ENCODE data around the gene XYLT1.
A peak's percentile ranks its signal among the peaks of the same experiment; 100 is the strongest.
"Not testable (repeated sequence)": the region's sequence is repeated elsewhere in the genome, so short reads cannot be mapped to it uniquely, and the experiment has no call there.

XYLT1 gene

DNA sequence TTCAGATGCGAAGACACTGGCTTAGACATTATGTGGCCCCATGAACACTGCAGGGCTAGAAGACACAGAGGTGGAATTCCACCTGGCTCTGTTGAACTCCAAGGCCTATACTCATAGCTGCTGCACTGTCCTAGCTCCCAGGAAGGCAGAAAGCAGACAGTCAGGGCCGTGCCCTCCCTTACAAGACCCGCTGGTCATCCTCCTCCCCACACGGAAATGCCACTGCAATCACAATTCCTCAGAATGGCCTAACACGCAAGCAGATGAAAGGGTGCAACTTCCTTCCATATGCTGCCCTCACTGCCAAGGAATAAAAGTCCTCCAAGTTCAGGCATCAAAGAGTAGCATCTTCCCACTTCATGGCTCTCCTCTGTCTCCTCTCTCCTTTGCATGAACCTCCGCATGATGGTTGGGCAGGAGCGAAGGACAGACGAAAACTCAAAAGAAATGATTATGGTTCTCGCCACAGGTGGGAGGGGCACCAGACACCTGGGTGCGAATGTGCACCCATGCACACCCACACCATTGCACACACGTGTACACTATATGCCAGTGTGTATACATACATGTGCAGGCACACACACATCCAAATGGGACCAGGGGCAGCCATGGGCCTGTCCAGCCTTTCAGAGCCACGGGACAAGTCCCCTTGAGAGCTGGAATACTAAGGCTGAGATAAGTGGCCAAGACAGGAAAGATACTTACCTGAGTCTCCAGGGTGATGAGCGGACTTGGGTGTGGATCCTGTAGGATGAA is 113.3 kb downstream of the XYLT1 start:
- DNase-seq: no peak

DNA sequence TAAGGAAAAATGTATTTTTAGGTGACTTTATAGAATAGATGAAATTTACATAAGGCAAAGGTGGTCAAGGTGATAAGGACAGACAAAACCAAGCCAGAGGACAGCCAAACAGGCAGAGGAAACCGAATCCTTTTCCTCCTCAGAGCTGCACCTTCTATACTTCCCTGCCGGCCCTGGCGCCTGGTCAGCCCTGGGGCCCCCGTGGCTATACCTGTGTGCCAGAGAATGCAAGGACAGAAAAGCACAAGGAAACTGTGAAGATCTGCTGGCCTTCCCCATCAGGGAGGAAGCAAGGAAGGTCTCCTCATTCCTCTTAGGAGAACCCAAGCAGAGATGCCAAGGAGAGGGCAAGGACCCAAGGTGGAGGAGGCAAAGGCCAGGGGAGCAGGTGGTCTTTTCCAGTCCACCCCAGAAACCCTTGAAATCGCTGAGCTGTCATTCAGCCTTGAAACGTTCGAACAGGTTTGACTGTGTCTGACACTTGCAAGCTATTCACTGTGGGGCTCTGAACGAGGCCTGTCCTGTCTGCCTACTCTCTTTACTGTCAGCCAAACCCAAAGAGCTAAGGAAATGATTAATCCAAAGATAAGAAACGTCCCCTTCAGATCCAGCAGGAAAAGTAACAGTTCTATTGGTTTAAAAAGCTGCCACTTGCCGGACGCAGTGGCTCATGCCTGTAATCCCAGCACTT is 114.4 kb downstream of the XYLT1 start:
- no peak for DNase-seq

DNA sequence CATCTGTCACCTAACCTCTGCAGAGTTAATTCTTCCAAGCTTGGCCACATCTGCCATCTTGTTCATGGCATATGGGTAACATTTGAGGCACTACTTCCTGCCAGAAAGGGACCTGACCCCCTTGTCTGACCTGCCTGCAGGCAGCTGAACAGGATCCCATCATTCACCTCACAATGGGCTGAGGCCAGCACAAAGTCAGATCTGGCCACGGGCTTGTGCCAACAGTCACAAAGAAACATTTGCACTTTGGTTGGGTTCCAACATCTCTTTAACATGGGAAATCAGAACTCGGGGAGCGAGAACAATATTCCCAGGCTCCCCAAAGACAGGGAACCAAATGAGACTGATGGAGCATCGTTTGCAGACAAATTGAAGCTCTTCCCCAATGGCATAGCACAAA is 116.1 kb downstream of the XYLT1 start:
- no peak for DNase-seq

DNA sequence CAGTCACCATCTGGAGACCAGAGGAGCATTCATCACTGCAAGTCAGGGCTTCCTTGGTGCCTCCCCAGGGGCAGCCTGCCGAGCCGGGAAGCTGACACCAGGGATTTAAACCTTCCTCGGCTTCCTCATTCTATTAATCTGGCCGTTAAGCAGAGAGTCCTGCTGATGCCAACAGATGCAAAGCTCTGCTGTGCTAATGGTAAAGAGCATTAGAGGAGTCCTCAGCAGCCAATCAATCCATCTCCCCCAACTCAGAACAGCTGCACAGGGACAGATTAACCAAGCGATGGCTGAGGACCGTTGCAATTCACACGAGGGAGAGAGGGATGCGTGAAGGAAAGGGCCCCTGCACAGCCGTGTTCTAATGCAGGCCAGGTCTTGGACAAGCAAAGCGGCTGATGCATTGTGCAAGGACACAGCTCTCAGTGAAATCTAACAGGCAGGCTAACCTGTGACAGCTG is 116.6 kb downstream of the XYLT1 start:
- DNase-seq: no peak

DNA sequence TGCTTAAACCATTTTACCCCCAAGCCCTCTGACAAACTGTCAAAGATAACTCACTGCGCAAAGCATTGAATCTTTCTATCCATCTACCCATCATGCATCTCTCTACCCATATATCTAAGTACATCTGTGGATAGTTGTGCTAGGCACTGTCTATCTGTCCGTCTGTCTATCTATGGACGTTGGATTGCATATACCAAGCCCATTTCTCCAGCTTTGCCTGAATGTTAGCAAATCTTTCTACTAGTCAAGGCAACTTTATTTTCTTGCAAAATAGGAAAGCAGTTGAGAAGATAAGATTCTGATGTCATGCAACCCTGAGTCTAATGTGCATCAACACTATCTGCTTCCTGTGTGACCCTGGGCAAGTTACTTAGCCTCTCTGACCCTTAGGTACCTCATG is 117.2 kb downstream of the XYLT1 start:
- DNase-seq: no peak

DNA sequence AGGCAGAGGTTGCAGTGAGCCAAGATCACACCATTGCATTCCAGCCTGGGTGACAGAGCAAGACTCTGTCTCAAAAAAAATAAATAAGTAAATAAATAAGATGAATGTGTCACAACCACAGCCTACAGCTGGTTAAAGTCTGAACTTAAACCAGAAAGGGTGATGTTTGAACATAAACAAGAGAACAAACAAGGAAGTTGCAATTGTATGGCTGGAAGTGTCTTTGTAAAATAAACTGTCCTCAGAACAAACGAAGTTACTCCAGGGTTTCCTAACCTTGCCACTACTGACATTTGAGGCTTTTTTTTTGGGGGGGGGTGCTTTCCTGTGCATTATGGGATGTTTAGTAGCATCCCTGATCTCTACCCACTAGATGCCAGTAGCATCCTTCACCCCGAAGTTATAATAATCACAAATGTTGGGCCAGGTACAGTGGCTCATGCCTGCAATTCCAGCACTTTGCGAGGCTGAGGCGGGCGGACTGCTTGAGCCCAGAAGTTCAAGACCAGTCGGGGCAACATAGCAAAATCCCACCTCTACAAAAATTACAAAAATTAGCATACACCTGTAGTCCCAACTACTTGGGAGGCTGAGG is 119.2 kb downstream of the XYLT1 start:
- no peak for DNase-seq

DNA sequence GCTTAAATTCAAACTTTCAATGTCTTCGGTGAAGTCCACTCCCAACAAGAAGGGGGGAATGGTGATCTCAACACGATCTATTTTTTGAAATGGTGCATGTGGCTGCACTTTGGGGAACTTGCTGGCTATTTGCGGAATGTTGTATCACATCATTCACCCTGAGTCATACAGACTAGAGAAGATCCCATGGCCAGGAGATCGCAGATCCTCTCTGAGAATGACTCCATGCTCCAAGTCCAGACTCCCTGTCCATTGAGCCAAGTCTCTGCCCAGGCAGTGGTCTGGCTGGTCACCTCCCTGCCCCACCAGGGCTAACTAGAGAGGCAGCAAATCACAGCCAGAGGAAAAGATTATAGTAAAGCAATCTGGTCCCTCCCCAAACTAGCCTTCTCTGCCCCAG is 120.6 kb downstream of the XYLT1 start:
- peak; percentile 69 for DNase-seq

DNA sequence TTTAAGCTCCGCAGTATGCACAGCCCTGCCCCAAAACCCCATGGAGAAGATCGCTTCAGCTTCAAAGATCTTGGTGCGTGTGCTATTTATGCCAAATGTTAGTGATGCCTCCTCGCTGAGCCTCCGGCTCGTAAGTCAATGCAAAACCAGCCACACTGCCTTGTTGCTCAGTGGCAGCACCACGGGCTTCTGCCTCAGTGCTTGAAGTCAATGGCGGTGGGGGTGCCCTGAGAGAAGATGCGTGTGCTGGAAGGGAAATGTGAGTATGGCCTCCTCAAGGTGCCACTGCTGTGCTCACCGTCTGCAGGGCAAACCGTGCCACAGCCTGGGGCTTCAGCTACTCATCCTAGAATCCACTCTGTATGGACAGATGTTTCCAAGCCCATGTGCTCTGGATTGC is 121.9 kb downstream of the XYLT1 start:
- no peak for DNase-seq

DNA sequence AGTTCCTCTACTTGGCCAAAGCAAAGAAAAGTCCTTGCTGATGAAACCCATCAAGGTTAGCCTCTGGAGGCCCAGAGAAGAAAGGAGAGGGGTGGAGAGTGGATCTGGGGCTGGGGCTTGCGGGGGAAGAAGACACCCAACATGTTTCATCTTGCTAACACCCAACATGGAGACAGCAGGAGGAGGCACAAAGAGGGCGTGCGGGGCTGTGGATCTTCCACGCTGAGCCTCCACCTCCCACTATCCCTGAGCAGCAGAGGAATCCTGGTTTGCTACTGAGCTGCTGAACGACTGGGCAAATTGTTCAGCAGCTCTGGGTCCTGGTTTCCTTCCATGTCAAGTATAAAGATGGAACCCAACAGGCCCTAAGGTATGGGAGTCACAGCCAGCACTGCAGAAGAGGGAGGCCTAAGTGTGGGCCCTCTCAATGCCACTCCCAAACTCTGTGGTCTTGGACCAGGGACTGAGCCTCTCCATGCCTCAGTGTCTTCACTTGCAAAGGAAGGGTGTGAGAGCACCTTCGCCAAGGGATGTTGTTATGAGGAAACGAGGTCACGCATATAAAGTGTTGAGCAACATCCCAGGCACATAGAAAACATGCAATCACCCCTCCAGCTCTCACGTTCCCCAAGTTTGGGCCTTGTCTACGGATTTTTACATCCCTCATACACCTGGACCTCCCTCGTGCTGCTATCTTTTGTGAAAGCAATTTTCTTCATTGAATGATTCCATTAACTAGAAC is 122.5 kb downstream of the XYLT1 start:
- DNase-seq: no peak

DNA sequence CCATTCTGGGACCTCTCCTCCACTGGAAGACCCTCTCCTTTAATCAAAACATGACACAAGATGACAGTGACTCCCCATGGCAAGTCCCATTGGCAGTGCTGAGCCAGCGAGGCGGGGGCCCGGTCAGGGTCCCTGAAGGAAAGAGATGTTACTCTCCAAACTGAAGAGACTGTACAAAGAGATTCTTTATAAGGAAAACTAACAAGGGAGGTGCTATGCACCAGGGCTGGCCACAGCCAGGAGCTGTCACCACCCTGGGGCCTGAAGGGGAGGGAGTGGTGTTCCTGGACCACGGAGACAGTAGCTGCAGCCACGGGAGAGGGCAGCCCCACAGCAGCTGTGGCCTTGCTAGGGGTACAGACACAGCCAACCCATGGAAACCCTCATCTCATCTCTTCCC is 123.1 kb downstream of the XYLT1 start:
- no peak for DNase-seq

DNA sequence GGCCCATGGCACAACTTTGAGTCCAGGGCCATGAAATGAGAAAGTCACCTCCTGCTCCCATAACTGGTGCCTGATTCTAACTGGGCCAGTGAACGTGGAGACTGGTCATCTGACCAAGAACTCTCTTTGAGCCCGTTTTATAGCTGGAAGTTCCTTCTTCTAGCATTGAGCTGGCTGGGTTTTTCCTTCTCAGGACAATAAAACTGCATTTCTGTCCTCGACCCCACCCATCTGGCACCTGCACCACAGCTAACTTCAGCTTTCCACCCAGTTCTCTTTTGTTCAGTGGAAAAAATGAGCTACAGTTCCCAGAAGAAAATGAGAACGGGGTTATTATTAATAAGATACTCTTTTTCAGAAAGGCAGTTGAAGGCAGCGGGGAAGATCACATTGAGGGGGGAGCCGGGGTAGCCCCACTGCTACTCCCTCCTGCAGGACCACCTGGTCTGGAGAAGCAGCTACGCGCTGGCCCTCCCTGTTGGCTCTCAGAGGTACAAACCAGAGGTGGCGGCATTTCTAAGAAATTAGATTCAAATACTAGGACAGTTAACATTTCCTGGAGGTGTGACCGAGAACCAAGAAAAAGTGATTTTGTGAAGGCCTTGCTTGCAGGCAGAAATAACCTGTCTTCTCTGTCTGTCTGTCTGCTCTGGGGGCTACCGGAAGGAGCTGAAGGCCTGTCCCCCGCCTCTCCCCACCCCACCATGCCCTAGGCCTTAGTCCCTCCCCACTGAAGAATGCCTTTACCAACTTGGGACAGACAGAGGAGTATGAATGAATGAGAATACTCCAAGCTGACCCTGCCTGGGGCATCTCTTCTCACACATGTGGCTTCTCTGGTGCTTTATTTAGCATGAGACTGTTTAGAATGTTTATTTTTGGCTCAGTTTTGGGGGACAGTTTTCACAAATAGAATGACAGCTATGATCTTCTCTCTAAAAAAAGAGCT is 123.9 kb downstream of the XYLT1 start:
- no peak for DNase-seq

DNA sequence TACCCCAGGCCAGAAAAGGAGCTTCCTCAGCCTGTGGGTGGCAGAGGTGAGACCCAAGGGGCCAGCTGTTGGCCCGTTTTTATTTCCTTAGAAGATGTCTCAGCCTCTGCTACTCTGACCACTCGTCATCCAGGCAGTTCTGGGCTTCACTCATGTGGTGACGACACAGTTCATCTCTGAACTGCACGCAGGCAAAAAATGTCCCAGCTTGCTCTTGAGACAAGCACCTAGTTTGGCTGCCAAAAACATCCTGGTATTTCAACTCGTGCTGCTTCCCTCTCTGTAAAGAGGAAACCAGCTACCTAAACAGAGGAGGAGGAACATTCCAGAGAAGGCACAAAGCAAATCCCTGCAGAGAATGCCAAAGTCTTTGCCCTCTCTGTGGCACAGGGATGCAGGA is 125.7 kb downstream of the XYLT1 start:
- peak; percentile 60 for DNase-seq

DNA sequence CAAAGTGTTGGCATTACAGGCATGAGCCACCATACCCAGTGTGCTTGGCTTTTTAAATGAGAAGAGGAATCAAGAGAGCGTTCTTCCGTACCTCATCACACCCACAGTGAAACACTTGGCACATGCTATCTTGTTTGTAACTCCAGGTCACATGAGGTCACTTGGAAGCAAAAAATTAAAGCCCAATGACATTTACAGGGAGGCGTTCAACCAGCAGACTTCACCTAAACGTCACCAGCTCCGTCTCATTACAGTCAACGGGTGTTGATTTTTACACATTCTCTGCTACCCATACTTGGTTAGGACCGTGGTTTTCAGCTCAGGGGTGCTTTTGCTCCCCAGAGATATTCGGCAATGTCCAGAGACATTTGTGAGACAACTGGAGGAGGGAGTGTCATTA is 127.0 kb downstream of the XYLT1 start:
- DNase-seq: no peak

DNA sequence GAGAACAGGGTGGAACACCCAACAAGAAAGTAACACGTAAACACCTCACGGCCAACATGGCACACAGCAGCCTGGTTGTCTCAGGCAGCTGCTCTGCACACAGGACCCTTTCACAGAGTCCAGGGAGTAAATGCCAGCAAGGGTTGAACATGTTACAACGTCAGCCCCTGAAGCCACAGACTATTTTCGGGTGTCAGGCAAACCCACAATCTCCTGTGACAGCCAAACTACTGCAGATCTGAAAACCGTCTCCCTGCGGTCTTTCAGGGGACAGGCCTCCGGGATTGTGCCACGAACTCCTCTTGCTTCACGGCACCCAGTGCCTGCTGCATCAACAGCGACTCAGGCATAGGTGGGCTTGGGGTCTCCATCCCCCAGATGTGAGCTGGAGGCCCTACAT is 127.7 kb downstream of the XYLT1 start:
- DNase-seq: no peak

DNA sequence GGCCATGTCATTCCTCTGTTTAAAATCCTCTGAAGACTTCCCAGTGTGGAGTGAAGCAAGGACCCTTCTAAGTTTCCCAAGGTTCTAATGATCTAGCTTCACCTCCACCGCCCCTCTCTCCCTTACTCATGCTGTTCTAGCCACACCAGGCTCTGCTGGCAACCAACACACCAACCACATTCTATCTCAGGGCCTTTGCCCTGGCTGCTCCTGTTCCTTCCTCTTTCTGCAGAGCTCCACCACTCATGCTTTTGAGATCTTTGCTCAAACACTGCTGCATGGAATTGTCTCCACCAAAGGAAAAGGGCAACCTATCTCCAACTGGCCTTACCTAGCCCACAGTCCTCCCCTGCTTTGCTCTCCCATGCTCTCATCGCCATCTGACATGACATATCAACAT is 128.7 kb downstream of the XYLT1 start:
- DNase-seq: no peak

DNA sequence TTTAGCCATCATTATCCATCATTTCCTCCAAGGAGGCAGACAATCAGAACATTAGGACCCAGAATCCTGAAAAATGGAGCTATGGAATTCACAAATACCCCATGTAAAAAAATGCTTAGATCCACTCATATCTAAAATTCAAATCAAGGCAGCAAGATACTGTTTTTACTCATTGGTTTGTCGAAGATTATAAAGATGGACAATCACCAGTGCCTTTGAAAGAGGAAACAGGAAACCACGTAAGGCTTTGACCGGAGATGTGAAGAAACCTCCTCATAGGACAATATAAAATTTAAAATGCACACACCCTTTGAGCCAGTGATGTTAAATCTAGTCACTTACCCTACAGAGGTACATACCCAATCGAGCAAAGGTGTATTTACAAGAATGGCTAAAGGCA is 130.0 kb downstream of the XYLT1 start:
- DNase-seq: no peak

DNA sequence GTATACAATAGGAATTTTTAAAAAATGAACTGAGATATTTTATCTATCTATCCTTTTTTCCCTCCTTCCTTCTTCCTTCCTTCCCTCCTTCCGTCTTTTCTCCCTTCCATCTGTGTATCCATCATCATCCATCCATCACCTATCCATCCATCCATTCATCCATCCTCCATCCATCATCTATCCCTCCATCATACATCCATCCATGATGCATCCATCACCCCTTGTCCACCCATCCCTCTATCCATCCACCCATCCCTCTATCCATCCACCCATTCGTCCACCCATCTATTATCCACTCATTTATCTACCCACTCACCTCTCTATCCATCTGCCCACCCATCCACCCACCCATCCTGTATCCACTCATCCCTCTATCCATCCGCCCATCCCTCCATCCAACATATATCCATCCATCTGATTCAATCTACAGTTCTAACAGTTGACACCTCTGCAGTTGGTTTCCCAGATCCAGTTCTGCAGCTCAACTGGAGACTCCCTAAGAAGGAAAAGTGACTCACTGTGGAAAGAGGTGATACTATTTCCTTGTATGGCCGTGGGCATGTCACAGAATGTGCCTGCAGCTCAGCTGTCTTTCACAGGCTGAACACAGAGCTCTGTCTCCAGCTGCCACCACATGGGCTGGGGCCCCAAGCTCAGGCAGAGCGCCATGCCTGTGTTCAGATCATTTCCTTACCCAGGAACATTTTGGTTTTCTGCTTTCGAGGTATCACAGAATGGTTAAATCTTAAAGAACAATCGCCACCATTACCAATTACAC is 130.8 kb downstream of the XYLT1 start:
- DNase-seq: peak; percentile 55

DNA sequence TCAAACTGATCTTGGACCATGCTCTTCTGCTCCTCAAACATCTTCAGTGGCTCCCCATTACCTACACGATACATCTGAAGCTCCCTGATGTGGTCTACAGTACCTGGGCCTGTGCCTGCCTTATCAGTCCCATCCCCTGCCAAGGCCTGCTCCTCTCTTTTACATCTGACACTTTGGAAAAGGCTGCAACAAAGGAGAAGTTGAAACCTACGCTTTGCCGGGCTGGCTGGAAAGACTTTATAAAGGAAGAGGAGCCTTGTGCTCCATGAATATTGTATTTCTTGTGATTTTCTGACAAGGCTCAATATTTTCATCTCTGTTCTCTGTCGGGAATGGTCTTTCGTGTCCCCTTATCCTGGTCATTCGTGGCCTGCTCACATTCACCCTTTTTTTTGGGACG is 132.5 kb downstream of the XYLT1 start:
- DNase-seq: no peak

DNA sequence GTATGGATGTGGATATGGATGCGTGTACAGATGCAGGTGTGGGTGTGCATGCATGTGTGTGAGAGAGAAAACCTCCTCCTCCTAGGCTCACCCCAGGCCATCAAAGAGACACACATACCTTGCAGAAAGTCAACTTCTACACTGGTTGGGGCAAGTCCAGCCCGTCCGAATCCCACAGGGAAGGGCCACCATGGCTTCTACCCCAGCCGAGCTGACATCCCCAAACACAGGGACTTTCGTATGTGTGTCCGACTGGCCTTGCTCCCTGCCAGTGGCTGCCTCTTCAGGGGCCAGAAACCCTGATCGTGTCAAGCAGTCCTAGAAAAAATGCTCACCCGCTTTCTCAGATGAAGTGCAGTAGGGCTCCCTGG is 134.2 kb downstream of the XYLT1 start:
- no peak for DNase-seq

DNA sequence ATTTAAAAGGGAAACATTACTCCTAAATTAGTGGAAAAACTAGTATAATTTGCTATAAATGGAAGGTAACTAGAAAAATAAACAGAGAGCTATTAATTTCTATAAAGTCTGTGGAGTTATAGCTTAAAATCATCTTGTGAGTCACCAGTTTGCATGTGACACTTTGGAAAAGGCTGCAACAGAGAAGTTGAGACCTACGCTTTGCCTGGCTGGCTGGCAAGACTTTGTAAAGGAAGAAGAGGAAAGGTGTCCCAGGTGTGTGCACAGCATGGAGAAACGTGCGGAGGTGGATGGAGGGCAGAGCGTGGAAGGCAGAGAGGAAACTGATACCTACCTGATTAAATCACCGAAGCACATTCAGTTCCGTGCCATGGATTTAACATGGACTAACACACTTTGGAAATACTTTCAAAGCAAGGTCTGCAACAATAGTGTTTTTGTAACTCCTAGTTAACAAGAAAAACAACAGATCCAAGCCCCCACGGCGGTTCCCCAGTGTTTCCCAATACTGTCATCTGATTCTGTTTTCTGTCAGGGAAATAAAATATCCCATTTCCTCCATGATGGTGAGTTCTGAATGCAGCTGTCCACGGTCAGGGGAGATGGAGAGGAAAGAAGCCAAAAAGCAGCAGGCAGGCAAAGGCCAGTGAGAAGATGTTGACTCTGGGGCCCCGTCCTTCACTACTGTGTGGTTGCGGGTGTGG is 134.8 kb downstream of the XYLT1 start:
- no peak for DNase-seq

DNA sequence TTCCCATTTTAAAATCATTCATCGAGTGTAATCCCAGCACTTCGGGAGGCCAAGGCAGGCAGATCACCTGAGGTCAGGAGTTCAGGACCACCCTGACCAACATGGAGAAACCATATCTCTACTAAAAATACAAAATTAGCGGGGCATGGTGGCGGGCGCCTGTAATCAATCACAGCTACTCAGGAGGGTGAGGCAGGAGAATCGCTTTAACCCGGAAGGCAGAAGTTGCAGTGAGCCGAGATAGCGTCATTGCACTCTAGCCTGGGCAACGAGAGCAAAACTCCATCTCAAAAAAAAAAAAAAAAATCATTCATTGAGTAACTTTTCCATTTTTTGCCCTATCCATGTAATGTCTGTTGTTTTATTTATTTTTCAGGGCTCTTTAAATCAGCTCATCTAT is 135.4 kb downstream of the XYLT1 start:
- DNase-seq: not testable (repeated sequence)

Measured in fibroblast of skin of abdomen (primary cell).